Progenitor cell of endocrine pancreas (in vitro differentiated cells): ENCODE measurements around the gene ITGAE. TPM values are rescaled to one million over a fixed set of nuclear protein-coding genes. Genes with fewer than 3 reads are reported as not detected.
"Not testable (repeated sequence)": the region's sequence is repeated elsewhere in the genome, so short reads cannot be mapped to it uniquely, and the experiment has no call there.

ENCODE experiments used
- DNase-seq: peaks from one replicate; pipeline ENCODE4 v3.0.0; 2021; ENCODE audit warnings: low spot score; ENCODE audit not compliant: unreplicated experiment
- H3K27ac Mint-ChIP-seq: 2 replicates; pipeline ENCODE4 v1.8.0; 2021; ENCODE audit warnings: mild to moderate bottlenecking, moderate library complexity, mixed read lengths
- H3K27me3 Mint-ChIP-seq: 2 replicates; pipeline ENCODE4 v1.8.0; 2021; ENCODE audit warnings: mixed read lengths
- H3K36me3 Mint-ChIP-seq: 2 replicates; pipeline ENCODE4 v1.8.0; 2022; ENCODE audit warnings: mixed read lengths; ENCODE audit not compliant: insufficient read depth
- H3K4me1 Mint-ChIP-seq: 2 replicates; pipeline ENCODE4 v1.8.0; 2021; ENCODE audit warnings: low read depth, mixed read lengths
- H3K4me3 Mint-ChIP-seq: 2 replicates; pipeline ENCODE4 v1.8.0; 2021; ENCODE audit warnings: low read depth, mild to moderate bottlenecking, moderate library complexity, mixed read lengths
- H3K9me3 Mint-ChIP-seq: 2 replicates; pipeline ENCODE4 v1.8.0; 2021; ENCODE audit warnings: low read depth, mixed read lengths
- CTCF ChIP-seq: fragments of 200-600 bp; sonication (generic); IDR thresholded peaks from one replicate; pipeline ENCODE4 v1.5.0; 2021; ENCODE audit warnings: antibody characterized with exemption, mild to moderate bottlenecking; ENCODE audit not compliant: unreplicated experiment
- total RNA-seq: library from RNA; stranded (reverse); gene quantifications from 2 replicates; pipeline ENCODE4 v1.2.1, GENCODE V29; 2021

The ITGAE gene
- total RNA-seq, 1 donor from 2014 or later = 29.0 TPM

GRCh38 chr17:3796110-3796821 is 4.7 kb downstream of the ITGAE start:
- H3K36me3 Mint-ChIP-seq = no peaks in the 10 kb centered on the region
- DNase-seq = no peak

GRCh38 chr17:3795390-3796102 is 5.4 kb downstream of the ITGAE start:
- H3K27me3 Mint-ChIP-seq = no peaks in the 10 kb centered on the region
- peaks cover 7% of the 10 kb centered on the region for H3K4me1 Mint-ChIP-seq
- H3K9me3 Mint-ChIP-seq = no peaks in the 10 kb centered on the region
- H3K27ac Mint-ChIP-seq = no peak overlapping the region
- no peak overlapping the region for H3K4me3 Mint-ChIP-seq
- H3K36me3 Mint-ChIP-seq = no peaks in the 10 kb centered on the region
- TF ChIP-seq CTCF = no peak
- no peak for DNase-seq

More at GRCh38 chr17:3796110-3796821, 4.7 kb downstream of the ITGAE start:
- Mint-ChIP-seq H3K9me3 (no peaks in the 10 kb centered on the region), H3K4me1 (peaks cover 7% of the 10 kb centered on the region), H3K27ac (peak overlapping the region; percentile 23), H3K4me3 (no peak overlapping the region), H3K27me3 (no peaks in the 10 kb centered on the region)
- no peak for TF ChIP-seq CTCF

GRCh38 chr17:3794557-3795389 is 6.2 kb downstream of the ITGAE start:
- no peaks in the 10 kb centered on the region for H3K27me3 Mint-ChIP-seq
- no peaks in the 10 kb centered on the region for H3K9me3 Mint-ChIP-seq
- TF ChIP-seq CTCF = no peak
- no peaks in the 10 kb centered on the region for H3K36me3 Mint-ChIP-seq
- peaks cover 7% of the 10 kb centered on the region for H3K4me1 Mint-ChIP-seq
- H3K4me3 Mint-ChIP-seq = no peak overlapping the region
- no peak for DNase-seq
- no peak overlapping the region for H3K27ac Mint-ChIP-seq

GRCh38 chr17:3794152-3794551 is 6.8 kb downstream of the ITGAE start:
- not testable (repeated sequence) for H3K27me3 Mint-ChIP-seq, H3K27ac Mint-ChIP-seq, H3K36me3 Mint-ChIP-seq, H3K4me1 Mint-ChIP-seq, DNase-seq, H3K9me3 Mint-ChIP-seq, H3K4me3 Mint-ChIP-seq

- not testable (repeated sequence) for H3K4me3 Mint-ChIP-seq, H3K27me3 Mint-ChIP-seq, H3K9me3 Mint-ChIP-seq, H3K36me3 Mint-ChIP-seq, DNase-seq, H3K27ac Mint-ChIP-seq, H3K4me1 Mint-ChIP-seq
Measured at GRCh38 chr17:3793258-3793657, 7.7 kb downstream of the ITGAE start.

GRCh38 chr17:3792481-3792880 is 8.5 kb downstream of the ITGAE start:
- DNase-seq = no peak
- Mint-ChIP-seq H3K27ac (no peak overlapping the region), H3K36me3 (no peaks in the 10 kb centered on the region), H3K4me1 (peaks cover 7% of the 10 kb centered on the region), H3K27me3 (no peaks in the 10 kb centered on the region), H3K9me3 (no peaks in the 10 kb centered on the region), H3K4me3 (no peak overlapping the region)
- TF ChIP-seq CTCF = no peak
